ACHN (cell line): ENCODE data around the gene C1orf174.

Experiments used
- DNase-seq: peaks from one replicate; pipeline ENCODE4 v3.0.0-alpha.2; 2015
- in situ Hi-C: cut with HindIII; loops from 2 replicates; pipeline ENCODE4 v1.10.0; 2017; ENCODE audit warnings: low sequenced_read_pairs, low pct_ligation_motif_present, low pct_unique_long_range_greater_than_20kb

The C1orf174 gene

DNA sequence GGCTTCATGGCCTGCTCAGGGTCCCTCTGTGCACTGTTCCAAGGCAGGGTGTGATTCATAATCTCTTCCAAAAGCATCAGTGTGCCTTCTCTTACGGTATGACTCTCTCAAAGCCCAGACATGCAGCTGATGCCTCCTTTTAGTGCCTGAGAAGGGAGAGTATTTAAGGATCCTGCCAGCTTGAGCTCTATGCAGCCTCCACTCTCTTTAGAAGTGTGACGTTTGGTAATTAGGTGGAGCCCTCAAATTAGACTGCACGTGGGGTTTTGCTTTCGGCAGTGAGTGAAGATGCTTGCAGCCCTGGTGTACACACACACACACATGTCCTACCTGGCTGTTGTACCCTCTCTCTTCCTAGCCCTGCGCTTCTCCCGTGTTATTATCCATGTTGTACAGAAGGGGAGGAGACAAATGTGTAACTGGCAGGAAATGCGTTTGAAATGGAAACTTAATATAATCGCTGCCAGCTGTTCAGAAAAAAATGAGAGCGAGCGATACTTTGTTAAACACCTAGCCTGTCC is 2.6 kb upstream of the C1orf174 start:
- in situ Hi-C loops, result no loop called here
- no peak for DNase-seq

DNA sequence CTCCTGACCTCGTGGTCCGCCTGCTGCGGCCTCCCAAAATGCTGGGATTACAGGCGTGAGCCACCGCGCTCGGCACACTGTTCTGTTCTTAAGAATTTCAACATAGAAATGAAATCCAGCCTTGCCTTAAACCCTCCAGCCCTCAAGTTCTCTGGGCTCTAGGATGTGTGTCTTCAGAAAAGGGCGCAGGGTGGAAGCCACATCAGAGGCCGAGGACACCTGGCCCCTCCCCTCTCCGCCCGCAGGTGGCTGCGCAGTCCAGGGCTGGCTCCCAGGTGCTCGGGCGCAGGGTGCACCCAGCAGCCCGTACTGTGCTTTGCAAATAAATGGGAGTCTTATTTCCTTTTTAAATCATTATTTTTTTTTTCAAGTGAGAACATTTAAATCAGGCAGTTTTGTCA is 2.0 kb upstream of the C1orf174 start:
- DNase-seq, result no peak
- in situ Hi-C loops, result no loop called here

GRCh38 chr1:3900969-3901529 is 977 bp upstream of the C1orf174 start:
- DNase-seq, result peak; percentile 93

DNA sequence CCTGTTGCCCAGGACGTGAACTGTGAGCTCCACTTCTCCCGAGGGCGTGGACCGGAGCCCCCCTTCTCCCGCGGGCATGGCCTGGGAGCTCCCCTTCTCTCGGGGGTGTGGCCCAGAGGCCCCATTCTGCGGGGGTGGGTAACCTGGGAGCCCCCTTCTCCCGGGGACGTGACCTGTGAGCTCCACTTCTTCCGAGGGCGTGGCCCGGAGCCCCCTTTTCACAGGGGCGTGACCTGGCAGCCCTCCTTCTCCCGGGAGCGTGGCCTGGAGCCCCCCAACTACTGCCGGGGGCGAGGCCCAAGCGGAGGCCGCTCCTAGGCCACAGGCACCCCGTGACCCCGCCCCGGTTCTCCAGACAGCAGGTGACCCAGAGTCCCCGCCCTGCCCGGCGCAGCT is 320 bp downstream of the C1orf174 start:
- in situ Hi-C loops, result no loop called here
- no peak for DNase-seq

More at GRCh38 chr1:3900969-3901529, 977 bp upstream of the C1orf174 start:
- in situ Hi-C loops, result no loop called here

DNA sequence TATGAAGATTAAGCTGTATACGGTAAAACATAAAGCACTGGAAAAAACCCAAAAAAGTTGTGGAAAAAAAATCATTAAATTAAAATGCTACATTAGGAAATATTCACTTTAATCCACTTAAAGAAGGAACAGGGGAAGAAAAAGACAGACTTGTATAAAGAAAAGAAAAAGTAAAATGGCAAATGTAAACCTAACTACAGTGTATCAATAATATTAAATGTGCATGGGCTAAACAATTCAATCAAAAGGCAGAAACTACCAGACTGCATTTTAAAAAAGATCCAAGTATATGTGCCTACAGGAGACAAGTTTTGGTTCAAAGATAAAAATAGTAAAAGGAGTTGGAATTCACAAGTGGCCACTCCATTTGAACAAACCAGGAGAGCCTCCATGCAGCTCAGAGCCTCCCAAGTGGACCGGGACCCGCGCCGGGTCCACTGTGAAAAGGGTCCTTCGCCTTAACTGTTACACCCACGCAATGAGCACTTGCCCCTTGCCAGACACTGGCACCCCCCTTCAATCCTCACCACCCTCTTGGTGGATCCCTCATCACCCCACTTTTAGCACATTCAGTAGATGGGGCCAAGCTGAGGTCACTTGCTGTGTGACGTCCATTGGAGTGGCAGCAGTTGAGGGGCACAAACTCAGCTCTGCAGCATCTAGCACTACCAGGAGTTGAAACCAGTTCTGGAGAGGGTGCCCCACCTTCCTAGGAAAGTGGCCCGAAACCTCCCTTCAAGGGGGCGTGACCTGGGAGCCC is 898 bp downstream of the C1orf174 start:
- DNase-seq, result peak; percentile 35
- in situ Hi-C loops, result no loop called here

DNA sequence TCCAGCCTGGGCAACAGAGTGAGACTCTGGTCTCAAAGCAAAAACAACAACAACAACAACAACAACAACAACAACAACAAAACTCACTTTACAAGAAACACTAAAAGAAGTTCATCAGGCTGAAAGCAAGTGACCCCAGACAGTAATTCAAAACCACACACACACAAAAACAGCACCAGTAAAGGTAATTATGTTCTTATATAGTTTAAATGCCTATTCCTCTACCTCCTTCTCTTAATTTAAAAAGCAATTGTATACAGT is 1.7 kb downstream of the C1orf174 start:
- in situ Hi-C loops, result no loop called here

GRCh38 chr1:3896396-3897000 is 3.6 kb downstream of the C1orf174 start:
- in situ Hi-C loops, result no loop called here
- DNase-seq, result no peak

More for the DNA sequence above, 1.7 kb downstream of the C1orf174 start:
- no peak for DNase-seq

GRCh38 chr1:3895951-3896325 is 4.1 kb downstream of the C1orf174 start:
- no peak for DNase-seq
- in situ Hi-C loops, result no loop called here

DNA sequence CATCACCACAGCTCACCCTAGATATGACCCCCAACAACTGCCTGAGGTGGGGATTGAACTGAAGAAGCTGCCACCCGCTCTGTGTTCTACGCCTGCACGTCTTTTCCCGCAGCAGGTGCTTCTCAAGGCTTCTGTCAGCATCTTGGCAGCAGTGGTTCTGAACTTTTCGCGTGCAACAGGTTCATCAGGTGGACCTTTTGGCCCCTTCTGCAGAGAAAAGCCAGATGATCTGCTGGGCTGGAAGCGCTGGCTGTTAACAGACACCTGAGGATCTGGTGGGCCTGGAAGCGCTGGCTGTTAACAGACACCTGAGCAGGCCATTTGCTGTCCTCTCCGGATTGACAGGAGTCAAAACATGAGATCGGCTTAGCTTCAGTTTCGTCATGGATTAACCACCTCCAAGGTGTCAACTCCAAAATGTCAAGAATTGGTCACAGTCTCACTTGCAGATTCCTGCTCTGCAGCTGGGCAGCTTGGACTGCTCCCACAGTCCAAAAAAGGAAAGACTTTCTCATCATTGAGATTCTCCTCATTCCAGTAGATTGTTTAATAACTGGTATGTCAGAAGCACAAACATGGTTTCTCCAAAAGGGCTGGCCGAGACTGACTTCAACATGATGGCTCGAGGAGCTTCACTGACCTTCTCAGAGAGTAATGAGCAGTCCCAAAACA is 4.7 kb downstream of the C1orf174 start:
- in situ Hi-C loops, result no loop called here
- DNase-seq, result no peak

DNA sequence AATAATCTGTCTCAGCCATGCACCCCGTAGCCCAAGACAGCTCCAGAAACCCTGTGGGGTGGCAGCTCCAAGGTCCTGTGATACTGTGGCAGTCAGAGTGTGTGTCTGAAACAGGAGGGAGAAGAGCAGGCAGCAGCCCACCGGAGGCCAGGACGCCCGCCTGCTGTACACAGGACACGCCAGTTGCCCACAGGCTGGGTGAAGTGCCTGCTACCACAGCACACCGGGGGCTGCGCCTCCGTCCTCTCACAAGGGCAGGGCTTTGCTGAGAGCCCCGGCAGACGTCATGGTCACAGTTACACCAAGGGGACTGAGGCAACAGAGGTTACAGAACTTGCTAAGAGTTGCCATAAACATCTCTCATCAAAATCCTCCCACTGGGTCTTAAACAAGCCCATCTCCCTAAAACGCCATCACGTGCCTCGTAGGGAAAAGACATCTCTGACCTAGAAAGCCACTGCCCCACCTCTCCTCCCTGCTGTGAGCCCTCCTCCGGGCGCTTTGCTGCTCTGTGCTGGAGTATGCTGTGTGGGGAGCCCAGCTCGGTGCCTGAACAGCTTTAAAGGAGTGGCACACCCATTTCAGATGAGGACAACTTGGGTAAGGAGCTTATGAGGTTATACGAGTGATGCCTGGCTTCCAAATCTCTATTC is 5.3 kb downstream of the C1orf174 start:
- DNase-seq, result no peak

DNA sequence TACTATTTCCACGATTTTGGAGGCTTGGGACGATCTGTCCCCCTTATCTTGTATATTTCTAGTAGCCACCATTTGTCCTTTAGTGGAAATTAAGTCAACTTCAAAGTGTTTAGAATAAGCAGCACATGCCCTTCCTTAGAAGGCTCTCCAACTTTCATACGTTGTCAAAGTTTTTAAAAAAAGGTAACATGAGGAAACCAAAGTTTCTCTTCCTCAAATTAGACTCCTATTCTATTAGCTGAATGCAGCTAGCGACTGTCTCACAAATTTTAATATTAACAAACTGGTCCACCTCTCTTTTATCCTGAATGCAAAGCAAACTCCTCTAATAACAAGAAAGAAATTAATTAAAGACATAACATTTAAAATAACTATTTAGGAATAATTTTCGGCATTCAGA is 6.9 kb downstream of the C1orf174 start:
- no peak for DNase-seq
- in situ Hi-C loops, result no loop called here

More for the DNA sequence above, 5.3 kb downstream of the C1orf174 start:
- in situ Hi-C loops, result no loop called here

- in situ Hi-C loops, result no loop called here
- DNase-seq, result no peak
Observed at GRCh38 chr1:3892748-3893147, 7.3 kb downstream of the C1orf174 start.

DNA sequence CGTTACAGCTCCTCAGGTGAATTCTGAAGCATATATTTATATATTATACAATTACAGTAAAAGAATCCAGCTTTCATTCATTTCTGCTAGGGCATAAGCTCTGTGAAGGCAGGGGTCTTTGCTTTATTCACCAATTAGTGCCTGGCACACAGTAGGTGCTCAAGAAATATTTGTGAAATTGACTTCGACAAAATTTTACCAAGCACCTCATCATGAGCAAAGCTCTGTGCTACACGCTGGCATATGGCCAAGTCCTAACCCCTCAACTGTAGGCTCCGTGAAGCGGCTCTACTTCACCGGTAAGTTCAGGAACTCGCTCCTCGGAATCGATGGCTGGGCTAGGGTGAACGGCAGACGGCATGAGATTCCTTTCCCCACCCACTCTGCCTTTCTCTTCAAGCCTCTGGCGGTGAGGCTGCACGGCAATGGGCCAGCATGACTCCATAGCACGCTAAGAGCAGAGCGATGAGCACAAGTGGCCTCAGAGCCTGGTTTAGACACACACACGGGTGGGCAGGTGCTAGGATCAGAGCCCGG is 8.7 kb downstream of the C1orf174 start:
- no peak for DNase-seq
- in situ Hi-C loops, result no loop called here

- in situ Hi-C loops, result no loop called here
- DNase-seq, result no peak
Observed at GRCh38 chr1:3890389-3891328, 9.4 kb downstream of the C1orf174 start.

DNA sequence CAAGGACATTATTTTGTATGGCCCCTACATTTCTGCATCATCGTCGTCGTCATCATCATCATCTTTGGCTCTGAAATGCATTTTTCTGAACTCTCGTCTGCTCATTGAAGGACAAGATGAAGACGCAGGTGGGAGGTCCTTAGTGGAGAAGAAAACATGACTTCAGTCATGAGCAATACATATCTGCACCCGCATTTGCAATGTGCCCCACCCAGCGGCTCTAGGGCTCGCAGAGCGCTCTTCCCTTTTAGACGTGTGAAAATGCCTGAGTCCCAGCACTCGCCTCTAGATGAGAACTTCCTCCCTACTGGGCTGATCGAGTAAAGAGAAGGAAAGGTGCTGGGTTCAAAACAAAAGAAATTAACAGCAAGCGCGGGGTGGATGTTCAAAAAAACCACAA is 10.1 kb downstream of the C1orf174 start:
- in situ Hi-C loops, result no loop called here
- no peak for DNase-seq

- no peak for DNase-seq
- in situ Hi-C loops, result no loop called here
Observed at GRCh38 chr1:3888301-3888700, 11.8 kb downstream of the C1orf174 start.

GRCh38 chr1:3886691-3887090 is 13.4 kb downstream of the C1orf174 start:
- in situ Hi-C loops, result no loop called here
- DNase-seq, result no peak
